Dermis microvascular lymphatic vessel endothelial cell (primary cell): ENCODE results near the gene TP53TG5. TPM values are rescaled to one million over a fixed set of nuclear protein-coding genes. Genes with fewer than 3 reads are reported as not detected.
A peak's percentile ranks its signal among the peaks of the same experiment; 100 is the strongest.

Experiments
- DNase-seq, 2 donors: peaks; one replicate each; pipeline versions ENCODE4 v3.0.0 to v3.0.0-alpha.2; 2010; ENCODE audit warnings: low read depth in 2 of 2
- total RNA-seq: library from RNA; depleted of rRNA; stranded (reverse); fragments of >200 nt; gene quantifications from 2 replicates; pipeline ENCODE4 v1.2.1, GENCODE V29; 2014

Gene TP53TG5
- total RNA-seq, 1 donor from 2014 or later = not detected

GRCh38 chr20:45405571-45406259 lies 27.6 kb upstream of the TP53TG5 start:
- DNase-seq = peak in 1 of 2 donors; percentile 22

- DNase-seq = no peak
Measured at GRCh38 chr20:45404438-45404837, 26.3 kb upstream of the TP53TG5 start.

- DNase-seq = no peak
Measured at GRCh38 chr20:45402946-45403345, 24.8 kb upstream of the TP53TG5 start.

GRCh38 chr20:45400346-45401031 lies 22.4 kb upstream of the TP53TG5 start:
- no peak for DNase-seq

GRCh38 chr20:45399018-45399417 lies 20.9 kb upstream of the TP53TG5 start:
- no peak for DNase-seq

- no peak for DNase-seq
Measured at GRCh38 chr20:45395114-45395415, 16.9 kb upstream of the TP53TG5 start.

- no peak for DNase-seq
Measured at GRCh38 chr20:45394221-45395113, 16.3 kb upstream of the TP53TG5 start.

- DNase-seq = no peak
Measured at GRCh38 chr20:45392733-45393132, 14.6 kb upstream of the TP53TG5 start.

GRCh38 chr20:45391559-45391958 lies 13.4 kb upstream of the TP53TG5 start:
- DNase-seq = no peak

- no peak for DNase-seq
Measured at GRCh38 chr20:45390931-45391330, 12.8 kb upstream of the TP53TG5 start.

- DNase-seq = no peak
Measured at GRCh38 chr20:45387274-45387673, 9.1 kb upstream of the TP53TG5 start.

- DNase-seq = no peak
Measured at GRCh38 chr20:45377269-45377668, 856 bp downstream of the TP53TG5 start.

- DNase-seq = no peak
Measured at GRCh38 chr20:45374966-45375365, 3.2 kb downstream of the TP53TG5 start.

GRCh38 chr20:45374101-45374467 lies 4.0 kb downstream of the TP53TG5 start:
- no peak for DNase-seq

GRCh38 chr20:45373353-45374100 lies 4.6 kb downstream of the TP53TG5 start:
- peak; percentile 69 to 84 for DNase-seq

- DNase-seq = no peak
Measured at GRCh38 chr20:45372646-45373352, 5.3 kb downstream of the TP53TG5 start.

GRCh38 chr20:45372241-45372640 lies 5.9 kb downstream of the TP53TG5 start:
- DNase-seq = no peak

GRCh38 chr20:45370571-45371160 lies 7.5 kb downstream of the TP53TG5 start:
- no peak for DNase-seq

GRCh38 chr20:45368221-45368980 lies 9.7 kb downstream of the TP53TG5 start:
- no peak for DNase-seq

- no peak for DNase-seq
Measured at GRCh38 chr20:45367126-45367525, 11.0 kb downstream of the TP53TG5 start.
